H1 (cell line): ENCODE results near the gene TMCC1. TPM values are rescaled to one million over a fixed set of nuclear protein-coding genes. Genes with fewer than 3 reads are reported as not detected.

Experiments
- CTBP2 ChIP-seq: IDR thresholded peaks from 2 replicates; pipeline ENCODE4 v1.7.0; 2011; ENCODE audit warnings: borderline replicate concordance, mild to moderate bottlenecking, moderate library complexity, mixed read lengths, low read length; ENCODE audit not compliant: insufficient read depth, insufficient read length
- POLR2AphosphoS5 ChIP-seq: IDR thresholded peaks from 2 replicates; pipeline ENCODE4 v1.6.1; 2011; ENCODE audit warnings: low read depth, low read length
- POU5F1 ChIP-seq: IDR thresholded peaks from 2 replicates; pipeline ENCODE4 v1.6.1; 2011; ENCODE audit warnings: low read depth, mild to moderate bottlenecking, low read length, moderate library complexity
- TBP ChIP-seq: IDR thresholded peaks from 2 replicates; pipeline ENCODE4 v1.6.1; 2011; ENCODE audit warnings: low read depth, low read length, improper control_type of control experiment
- polyA plus RNA-seq, 7 experiments: library from polyadenylated mRNA; depleted of rRNA in 3 of 7; stranded (reverse) in 5 of 7; unstranded in 2 of 7; fragments of >200 nt in 5 of 7; fragments of 200-250 nt in 2 of 7; gene quantifications; 1 replicate in 5 of 7; 2 replicates in 1 of 7; 4 replicates in 1 of 7; pipeline versions ENCODE4 v1.2.1 to v1.2.3, GENCODE V29; 2011 to 2013; ENCODE audit warnings: missing spikeins in 2 of 7, mixed read lengths in 2 of 7
- total RNA-seq: library from RNA; stranded (reverse); fragmentation: NEBNext Ultra II Directional; extraction: Animal tissue kit (Norgen Biotek cat#: 25700); gene quantifications from 2 replicates; pipeline ENCODE4 v1.2.1, GENCODE V29; 2021
- TF ChIP-seq, protein P1 (sequence below): IDR thresholded peaks from 2 replicates; pipeline ENCODE4 v1.6.1; 2012; ENCODE audit warnings: low read length, inconsistent platforms
- TF ChIP-seq, protein P2 (sequence below), 3 experiments: IDR thresholded peaks; 1 replicate in 2 of 3; 2 replicates in 1 of 3; pipeline versions ENCODE4 v1.5.1 to v1.6.1; 2011; ENCODE audit warnings: low read length in 3 of 3, mild to moderate bottlenecking in 3 of 3, inconsistent platforms in 2 of 3, low read depth in 1 of 3, moderate library complexity in 1 of 3; ENCODE audit not compliant: insufficient read depth in 1 of 3; ENCODE audit errors: control extremely low read depth in 1 of 3

Gene TMCC1
- total and polyA plus RNA-seq, 2 of the 8 experiments (the other 6 are each of a cell fraction or from before 2014, with no cell fraction given): 10.4 to 27.1 TPM

DNA sequence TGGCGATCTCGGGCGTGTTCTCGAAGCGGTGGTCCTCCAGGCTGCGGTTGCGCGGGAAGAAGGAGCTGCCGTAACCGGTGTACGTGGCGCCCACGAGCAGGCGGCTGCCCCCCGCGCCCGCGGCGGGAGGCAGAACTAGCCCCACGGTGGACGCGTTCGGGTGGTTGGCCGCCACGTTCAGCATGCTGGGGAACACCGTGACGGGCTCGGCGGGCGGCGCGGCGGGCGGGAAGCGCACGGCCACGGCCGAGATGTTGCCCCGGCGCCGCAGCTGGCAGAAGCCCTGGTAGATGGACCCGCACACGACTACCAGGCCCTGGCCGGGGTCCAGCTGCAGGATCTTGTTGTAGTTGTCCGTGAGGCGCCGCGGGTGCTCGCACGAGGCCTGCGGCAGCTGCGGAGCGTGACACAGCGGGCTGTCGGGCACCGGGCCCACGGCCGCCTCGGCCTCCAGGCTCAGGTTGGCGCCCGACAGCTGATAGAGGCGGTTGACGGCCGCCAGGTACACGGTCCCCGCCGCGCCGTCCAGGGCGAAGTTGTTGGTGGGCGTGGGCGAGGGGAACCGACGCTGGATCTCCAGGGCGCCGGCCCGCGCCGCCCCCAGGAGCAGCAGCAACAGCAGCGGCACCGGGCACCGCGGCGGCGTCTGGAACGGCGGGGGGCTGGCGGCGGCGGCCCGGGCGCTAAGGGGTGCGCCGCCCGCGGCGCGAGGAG, 287.4 kb downstream of the TMCC1 start (continued):
- TF ChIP-seq, protein P1, sequence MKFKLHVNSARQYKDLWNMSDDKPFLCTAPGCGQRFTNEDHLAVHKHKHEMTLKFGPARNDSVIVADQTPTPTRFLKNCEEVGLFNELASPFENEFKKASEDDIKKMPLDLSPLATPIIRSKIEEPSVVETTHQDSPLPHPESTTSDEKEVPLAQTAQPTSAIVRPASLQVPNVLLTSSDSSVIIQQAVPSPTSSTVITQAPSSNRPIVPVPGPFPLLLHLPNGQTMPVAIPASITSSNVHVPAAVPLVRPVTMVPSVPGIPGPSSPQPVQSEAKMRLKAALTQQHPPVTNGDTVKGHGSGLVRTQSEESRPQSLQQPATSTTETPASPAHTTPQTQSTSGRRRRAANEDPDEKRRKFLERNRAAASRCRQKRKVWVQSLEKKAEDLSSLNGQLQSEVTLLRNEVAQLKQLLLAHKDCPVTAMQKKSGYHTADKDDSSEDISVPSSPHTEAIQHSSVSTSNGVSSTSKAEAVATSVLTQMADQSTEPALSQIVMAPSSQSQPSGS: no peak
- TF ChIP-seq, protein P2, sequence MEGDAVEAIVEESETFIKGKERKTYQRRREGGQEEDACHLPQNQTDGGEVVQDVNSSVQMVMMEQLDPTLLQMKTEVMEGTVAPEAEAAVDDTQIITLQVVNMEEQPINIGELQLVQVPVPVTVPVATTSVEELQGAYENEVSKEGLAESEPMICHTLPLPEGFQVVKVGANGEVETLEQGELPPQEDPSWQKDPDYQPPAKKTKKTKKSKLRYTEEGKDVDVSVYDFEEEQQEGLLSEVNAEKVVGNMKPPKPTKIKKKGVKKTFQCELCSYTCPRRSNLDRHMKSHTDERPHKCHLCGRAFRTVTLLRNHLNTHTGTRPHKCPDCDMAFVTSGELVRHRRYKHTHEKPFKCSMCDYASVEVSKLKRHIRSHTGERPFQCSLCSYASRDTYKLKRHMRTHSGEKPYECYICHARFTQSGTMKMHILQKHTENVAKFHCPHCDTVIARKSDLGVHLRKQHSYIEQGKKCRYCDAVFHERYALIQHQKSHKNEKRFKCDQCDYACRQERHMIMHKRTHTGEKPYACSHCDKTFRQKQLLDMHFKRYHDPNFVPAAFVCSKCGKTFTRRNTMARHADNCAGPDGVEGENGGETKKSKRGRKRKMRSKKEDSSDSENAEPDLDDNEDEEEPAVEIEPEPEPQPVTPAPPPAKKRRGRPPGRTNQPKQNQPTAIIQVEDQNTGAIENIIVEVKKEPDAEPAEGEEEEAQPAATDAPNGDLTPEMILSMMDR (IDR thresholded peaks at IDR 0.05; ENCODE audit: control extremely low read depth in 1 of 3, insufficient read depth in 1 of 3, low read depth in 1 of 3, low read length in 3 of 3): no peak
- TF ChIP-seq TBP (no peak), POU5F1 (no peak), CTBP2 (no peak), POLR2AphosphoS5 (no peak)
